ENCODE data around the gene CFAP45.

- TF ChIP-seq CTCF (IDR thresholded peaks at IDR 0.05): no peak
- no peak for TF ChIP-seq POLR2A (IDR thresholded peaks at IDR 0.05)
These were observed 76.6 kb downstream of the CFAP45 start for GRCh38 chr1:159823406-159823805.
